GM21390 (cell line): ENCODE results near the gene THSD1.
"Not testable (repeated sequence)": the region's sequence is repeated elsewhere in the genome, so short reads cannot be mapped to it uniquely, and the experiment has no call there.

Experiments
- ATAC-seq: cut with Tn5 transposase; IDR thresholded peaks from one replicate; pipeline ENCODE4 v1.9.1; 2021; ENCODE audit not compliant: unreplicated experiment

The THSD1 gene

GRCh38 chr13:52412128-52412527 is 6.2 kb upstream of the THSD1 start:
- no peak for ATAC-seq

- peak; percentile 88 for ATAC-seq
These were observed 5.7 kb upstream of the THSD1 start for GRCh38 chr13:52411629-52412028.

GRCh38 chr13:52408071-52408658 is 2.2 kb upstream of the THSD1 start:
- ATAC-seq = not testable (repeated sequence)

- ATAC-seq = not testable (repeated sequence)
These were observed 1.5 kb upstream of the THSD1 start for GRCh38 chr13:52407436-52407835.

- ATAC-seq = no peak
These were observed 657 bp upstream of the THSD1 start for GRCh38 chr13:52406629-52407028.

- ATAC-seq = no peak
These were observed 604 bp downstream of the THSD1 start for GRCh38 chr13:52405369-52405766.

- no peak for ATAC-seq
These were observed 6.3 kb downstream of the THSD1 start for GRCh38 chr13:52399708-52400107.

GRCh38 chr13:52399046-52399445 is 6.9 kb downstream of the THSD1 start:
- ATAC-seq = no peak

GRCh38 chr13:52395704-52396103 is 10.3 kb downstream of the THSD1 start:
- ATAC-seq = no peak

GRCh38 chr13:52394586-52394985 is 11.4 kb downstream of the THSD1 start:
- no peak for ATAC-seq

- ATAC-seq = no peak
These were observed 12.2 kb downstream of the THSD1 start for GRCh38 chr13:52393572-52394357.

- no peak for ATAC-seq
These were observed 18.3 kb downstream of the THSD1 start for GRCh38 chr13:52387721-52388120.

GRCh38 chr13:52385870-52386269 is 20.1 kb downstream of the THSD1 start:
- no peak for ATAC-seq

- ATAC-seq = no peak
These were observed 22.6 kb downstream of the THSD1 start for GRCh38 chr13:52383366-52383765.

- ATAC-seq = no peak
These were observed 27.7 kb downstream of the THSD1 start for GRCh38 chr13:52378312-52378711.

- ATAC-seq = no peak
These were observed 28.1 kb downstream of the THSD1 start for GRCh38 chr13:52377898-52378297.

- ATAC-seq = no peak
These were observed 31.0 kb downstream of the THSD1 start for GRCh38 chr13:52374873-52375411.

GRCh38 chr13:52374389-52374788 is 31.6 kb downstream of the THSD1 start:
- no peak for ATAC-seq

- ATAC-seq = not testable (repeated sequence)
These were observed 32.7 kb downstream of the THSD1 start for GRCh38 chr13:52373277-52373676.

GRCh38 chr13:52371736-52372247 is 34.2 kb downstream of the THSD1 start:
- ATAC-seq = no peak

- ATAC-seq = no peak
These were observed 39.7 kb downstream of the THSD1 start for GRCh38 chr13:52366291-52366690.
